ENCODE measurements around the gene ZNF385B.

DNA sequence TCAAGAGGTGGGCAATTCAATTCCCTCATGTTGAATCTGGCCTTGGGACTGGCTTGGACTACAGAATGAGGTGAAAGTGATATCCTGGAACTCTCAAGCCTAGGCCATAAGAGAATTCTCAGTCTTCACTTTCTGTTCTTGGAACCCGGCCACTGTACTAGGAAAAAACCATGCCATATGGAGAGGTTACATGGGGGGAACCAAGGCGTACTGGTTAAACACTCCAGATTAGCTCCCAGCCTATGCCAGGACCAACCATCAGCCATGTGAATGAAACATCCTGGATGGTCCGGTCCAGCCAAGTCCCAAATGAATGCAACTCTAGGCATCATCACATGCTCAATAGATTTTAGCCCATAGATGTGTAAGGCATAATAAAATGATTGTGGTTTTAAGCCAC lies 56.4 kb downstream of the ZNF385B start:
- TF ChIP-seq ZSCAN30 (tag by site-specific recombination; IDR thresholded peaks at IDR 0.05) (no peak), KLF16 (tag by site-specific recombination; IDR thresholded peaks at IDR 0.05) (no peak), ZFHX2 (tag by site-specific recombination; conservative IDR thresholded peaks at IDR 0.05) (no peak), ZNF24 (tag by site-specific recombination; IDR thresholded peaks at IDR 0.05) (no peak), SETDB1 (IDR thresholded peaks at IDR 0.05; ENCODE audit: insufficient read length, low read length) (no peak)
- TF ChIP-seq, protein P1, sequence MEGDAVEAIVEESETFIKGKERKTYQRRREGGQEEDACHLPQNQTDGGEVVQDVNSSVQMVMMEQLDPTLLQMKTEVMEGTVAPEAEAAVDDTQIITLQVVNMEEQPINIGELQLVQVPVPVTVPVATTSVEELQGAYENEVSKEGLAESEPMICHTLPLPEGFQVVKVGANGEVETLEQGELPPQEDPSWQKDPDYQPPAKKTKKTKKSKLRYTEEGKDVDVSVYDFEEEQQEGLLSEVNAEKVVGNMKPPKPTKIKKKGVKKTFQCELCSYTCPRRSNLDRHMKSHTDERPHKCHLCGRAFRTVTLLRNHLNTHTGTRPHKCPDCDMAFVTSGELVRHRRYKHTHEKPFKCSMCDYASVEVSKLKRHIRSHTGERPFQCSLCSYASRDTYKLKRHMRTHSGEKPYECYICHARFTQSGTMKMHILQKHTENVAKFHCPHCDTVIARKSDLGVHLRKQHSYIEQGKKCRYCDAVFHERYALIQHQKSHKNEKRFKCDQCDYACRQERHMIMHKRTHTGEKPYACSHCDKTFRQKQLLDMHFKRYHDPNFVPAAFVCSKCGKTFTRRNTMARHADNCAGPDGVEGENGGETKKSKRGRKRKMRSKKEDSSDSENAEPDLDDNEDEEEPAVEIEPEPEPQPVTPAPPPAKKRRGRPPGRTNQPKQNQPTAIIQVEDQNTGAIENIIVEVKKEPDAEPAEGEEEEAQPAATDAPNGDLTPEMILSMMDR (tag by site-specific recombination; IDR thresholded peaks at IDR 0.05), result no peak
- TF ChIP-seq, protein P2, sequence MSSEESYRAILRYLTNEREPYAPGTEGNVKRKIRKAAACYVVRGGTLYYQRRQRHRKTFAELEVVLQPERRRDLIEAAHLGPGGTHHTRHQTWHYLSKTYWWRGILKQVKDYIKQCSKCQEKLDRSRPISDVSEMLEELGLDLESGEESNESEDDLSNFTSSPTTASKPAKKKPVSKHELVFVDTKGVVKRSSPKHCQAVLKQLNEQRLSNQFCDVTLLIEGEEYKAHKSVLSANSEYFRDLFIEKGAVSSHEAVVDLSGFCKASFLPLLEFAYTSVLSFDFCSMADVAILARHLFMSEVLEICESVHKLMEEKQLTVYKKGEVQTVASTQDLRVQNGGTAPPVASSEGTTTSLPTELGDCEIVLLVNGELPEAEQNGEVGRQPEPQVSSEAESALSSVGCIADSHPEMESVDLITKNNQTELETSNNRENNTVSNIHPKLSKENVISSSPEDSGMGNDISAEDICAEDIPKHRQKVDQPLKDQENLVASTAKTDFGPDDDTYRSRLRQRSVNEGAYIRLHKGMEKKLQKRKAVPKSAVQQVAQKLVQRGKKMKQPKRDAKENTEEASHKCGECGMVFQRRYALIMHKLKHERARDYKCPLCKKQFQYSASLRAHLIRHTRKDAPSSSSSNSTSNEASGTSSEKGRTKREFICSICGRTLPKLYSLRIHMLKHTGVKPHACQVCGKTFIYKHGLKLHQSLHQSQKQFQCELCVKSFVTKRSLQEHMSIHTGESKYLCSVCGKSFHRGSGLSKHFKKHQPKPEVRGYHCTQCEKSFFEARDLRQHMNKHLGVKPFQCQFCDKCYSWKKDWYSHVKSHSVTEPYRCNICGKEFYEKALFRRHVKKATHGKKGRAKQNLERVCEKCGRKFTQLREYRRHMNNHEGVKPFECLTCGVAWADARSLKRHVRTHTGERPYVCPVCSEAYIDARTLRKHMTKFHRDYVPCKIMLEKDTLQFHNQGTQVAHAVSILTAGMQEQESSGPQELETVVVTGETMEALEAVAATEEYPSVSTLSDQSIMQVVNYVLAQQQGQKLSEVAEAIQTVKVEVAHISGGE (tag by site-specific recombination; conservative IDR thresholded peaks at IDR 0.05; ENCODE audit: low read depth), result no peak
- TF ChIP-seq, protein P3, sequence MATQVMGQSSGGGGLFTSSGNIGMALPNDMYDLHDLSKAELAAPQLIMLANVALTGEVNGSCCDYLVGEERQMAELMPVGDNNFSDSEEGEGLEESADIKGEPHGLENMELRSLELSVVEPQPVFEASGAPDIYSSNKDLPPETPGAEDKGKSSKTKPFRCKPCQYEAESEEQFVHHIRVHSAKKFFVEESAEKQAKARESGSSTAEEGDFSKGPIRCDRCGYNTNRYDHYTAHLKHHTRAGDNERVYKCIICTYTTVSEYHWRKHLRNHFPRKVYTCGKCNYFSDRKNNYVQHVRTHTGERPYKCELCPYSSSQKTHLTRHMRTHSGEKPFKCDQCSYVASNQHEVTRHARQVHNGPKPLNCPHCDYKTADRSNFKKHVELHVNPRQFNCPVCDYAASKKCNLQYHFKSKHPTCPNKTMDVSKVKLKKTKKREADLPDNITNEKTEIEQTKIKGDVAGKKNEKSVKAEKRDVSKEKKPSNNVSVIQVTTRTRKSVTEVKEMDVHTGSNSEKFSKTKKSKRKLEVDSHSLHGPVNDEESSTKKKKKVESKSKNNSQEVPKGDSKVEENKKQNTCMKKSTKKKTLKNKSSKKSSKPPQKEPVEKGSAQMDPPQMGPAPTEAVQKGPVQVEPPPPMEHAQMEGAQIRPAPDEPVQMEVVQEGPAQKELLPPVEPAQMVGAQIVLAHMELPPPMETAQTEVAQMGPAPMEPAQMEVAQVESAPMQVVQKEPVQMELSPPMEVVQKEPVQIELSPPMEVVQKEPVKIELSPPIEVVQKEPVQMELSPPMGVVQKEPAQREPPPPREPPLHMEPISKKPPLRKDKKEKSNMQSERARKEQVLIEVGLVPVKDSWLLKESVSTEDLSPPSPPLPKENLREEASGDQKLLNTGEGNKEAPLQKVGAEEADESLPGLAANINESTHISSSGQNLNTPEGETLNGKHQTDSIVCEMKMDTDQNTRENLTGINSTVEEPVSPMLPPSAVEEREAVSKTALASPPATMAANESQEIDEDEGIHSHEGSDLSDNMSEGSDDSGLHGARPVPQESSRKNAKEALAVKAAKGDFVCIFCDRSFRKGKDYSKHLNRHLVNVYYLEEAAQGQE (tag by site-specific recombination; IDR thresholded peaks at IDR 0.05), result no peak
